ENCODE data around the gene ENTHD1.

The ENTHD1 gene

DNA sequence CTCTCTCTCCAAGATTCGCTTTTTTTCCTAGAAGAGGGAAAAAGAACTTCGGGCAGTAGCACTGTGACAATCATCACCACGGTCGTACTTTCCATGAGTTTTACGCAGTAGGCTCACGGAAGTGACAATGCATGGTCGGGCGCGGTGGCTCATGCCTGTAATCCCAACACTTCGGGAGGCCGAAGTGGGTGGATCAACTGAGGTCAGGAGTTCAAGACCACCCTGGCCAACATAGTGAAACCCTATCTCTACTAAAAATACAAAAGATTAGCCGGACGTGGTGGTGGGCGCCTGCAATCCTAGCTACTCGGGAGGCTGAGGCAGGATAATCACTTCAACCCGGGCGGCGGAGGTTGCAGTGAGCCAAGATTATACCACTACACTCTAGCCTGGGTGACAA, 30.7 kb upstream of the ENTHD1 start:
- no peak for DNase-seq (ENCODE audit: low spot score)
- TF ChIP-seq, protein P1, sequence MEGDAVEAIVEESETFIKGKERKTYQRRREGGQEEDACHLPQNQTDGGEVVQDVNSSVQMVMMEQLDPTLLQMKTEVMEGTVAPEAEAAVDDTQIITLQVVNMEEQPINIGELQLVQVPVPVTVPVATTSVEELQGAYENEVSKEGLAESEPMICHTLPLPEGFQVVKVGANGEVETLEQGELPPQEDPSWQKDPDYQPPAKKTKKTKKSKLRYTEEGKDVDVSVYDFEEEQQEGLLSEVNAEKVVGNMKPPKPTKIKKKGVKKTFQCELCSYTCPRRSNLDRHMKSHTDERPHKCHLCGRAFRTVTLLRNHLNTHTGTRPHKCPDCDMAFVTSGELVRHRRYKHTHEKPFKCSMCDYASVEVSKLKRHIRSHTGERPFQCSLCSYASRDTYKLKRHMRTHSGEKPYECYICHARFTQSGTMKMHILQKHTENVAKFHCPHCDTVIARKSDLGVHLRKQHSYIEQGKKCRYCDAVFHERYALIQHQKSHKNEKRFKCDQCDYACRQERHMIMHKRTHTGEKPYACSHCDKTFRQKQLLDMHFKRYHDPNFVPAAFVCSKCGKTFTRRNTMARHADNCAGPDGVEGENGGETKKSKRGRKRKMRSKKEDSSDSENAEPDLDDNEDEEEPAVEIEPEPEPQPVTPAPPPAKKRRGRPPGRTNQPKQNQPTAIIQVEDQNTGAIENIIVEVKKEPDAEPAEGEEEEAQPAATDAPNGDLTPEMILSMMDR (IDR thresholded peaks at IDR 0.05; ENCODE audit: extremely low read depth, missing control alignments) = no peak

DNA sequence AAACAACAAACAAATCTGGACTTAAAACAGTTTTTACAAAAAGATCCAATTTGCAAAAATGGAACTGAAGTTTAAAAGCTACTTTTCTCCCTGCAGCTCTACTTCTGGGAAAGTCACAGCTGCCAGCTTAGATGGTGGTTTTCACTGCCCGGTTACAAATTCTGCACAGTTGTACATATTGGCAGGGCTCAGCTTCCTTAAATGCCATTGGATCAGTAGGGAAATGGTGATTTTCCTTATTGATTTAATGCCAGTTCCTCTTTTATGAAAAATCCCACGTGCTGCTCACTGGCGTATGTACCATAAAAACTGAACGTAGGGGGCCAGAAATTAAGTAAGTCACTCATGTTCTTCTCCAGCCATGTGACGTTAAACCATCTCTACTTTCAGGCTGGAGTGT, 30.1 kb upstream of the ENTHD1 start:
- TF ChIP-seq, protein P1 (IDR thresholded peaks at IDR 0.05; ENCODE audit: extremely low read depth, missing control alignments) = no peak
- no peak for DNase-seq (ENCODE audit: low spot score)

DNA sequence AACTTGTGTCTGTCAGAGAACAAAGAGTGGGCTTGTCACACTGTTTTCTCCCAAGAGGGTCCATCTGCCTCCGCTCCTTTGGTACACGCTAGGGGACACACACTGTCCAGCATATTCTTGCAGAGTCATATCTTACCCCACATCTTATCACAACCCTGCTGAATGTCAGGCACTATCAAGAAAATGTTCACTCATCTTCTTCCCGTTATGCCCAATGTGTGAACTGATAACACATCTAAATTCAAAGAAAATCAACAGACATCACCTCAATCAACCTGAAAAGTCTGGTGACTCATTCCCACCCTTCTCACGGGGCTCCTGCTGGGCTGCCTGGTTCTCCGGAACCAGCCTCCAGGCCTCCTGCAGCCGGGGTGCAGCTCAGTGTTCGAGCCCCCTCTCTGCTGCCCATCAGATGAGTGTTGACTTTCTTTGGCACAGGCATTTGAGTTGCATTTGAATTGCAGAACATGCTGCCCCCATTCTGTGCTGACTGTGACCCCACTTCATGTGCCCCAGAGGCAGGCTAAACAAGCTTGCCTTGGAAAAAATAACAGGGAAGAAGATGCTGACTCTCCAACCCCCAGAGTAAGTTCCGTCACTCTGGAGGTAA, 26.7 kb upstream of the ENTHD1 start:
- no peak for DNase-seq (ENCODE audit: low spot score)
- TF ChIP-seq, protein P1 (IDR thresholded peaks at IDR 0.05; ENCODE audit: extremely low read depth, missing control alignments) = no peak

DNA sequence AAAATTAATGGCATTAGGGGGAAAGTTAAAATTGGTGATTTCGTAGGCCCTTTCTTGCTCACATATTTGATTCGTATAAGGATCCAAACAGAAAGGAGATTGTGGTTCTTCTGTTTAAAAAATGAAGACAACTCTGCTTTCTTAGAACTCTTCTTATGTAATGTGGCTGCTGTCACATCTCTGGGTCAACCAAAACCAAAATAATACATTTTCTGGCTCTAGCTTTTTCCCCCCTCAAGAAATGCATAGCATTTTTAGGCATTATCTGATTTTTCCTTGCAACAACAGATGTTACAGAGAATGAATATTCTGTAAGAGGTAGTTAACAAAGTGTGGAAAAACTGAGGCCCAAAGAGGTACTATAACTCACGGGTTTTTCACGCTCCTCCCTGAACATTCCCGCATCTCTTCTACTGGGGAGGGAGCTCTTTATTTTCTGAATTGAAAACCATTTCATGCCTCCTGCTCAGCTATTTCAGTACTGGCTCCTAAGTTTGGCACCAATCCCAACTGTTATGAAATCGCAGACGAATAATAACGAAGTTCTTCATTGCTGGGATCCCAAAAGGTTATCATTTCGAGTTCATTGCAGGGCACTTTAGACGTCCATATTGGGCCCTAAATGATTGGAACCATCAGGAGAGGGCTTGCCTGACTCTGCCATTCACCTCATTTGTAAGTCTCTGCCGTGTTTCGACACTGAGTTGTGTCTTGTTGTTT, 24.4 kb upstream of the ENTHD1 start:
- TF ChIP-seq, protein P1 (IDR thresholded peaks at IDR 0.05; ENCODE audit: extremely low read depth, missing control alignments) = no peak
- no peak for DNase-seq (ENCODE audit: low spot score)

DNA sequence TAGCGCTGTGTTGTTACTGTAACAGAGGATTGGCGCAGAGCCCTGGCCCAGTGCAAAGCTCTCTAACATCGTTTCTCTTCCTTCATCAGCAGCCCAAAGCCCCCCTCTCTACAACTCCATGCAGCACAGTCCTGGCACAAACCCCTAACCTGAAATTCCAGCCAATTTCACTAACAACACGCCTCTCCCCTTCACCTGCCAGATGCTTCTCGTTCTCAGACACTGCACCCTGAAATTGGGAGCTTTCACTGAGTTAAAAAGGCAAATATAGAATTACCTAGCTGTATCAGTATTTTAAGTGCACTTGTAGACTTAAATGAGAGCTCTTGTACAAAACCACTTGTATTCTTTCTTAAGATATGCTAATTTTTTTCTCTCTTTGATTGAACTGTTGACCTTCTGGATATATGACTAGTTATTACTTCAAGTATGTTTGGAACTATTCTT, 23.7 kb upstream of the ENTHD1 start:
- TF ChIP-seq, protein P1 (IDR thresholded peaks at IDR 0.05; ENCODE audit: extremely low read depth, missing control alignments) = no peak
- DNase-seq (ENCODE audit: low spot score) = no peak

DNA sequence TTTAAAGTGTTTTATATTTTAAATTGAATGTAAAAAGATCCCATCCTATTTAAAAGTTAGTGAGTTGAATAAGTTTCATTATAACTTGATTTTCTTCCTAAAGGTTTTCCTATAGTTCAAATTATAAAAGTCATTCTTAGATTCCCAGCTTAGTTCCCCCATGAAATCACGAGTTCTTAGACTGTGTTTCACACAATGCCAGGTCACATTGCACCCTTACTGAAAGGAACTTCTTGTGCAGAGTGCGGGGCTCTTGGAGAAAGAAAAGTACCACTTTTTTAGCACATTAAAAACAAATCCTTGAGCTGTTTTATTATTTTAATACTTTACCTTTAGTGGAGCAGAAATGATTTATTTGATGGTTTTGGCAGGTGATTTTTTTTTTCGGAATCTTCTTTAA, 22.9 kb upstream of the ENTHD1 start:
- TF ChIP-seq, protein P1 (IDR thresholded peaks at IDR 0.05; ENCODE audit: extremely low read depth, missing control alignments) = no peak
- no peak for DNase-seq (ENCODE audit: low spot score)

DNA sequence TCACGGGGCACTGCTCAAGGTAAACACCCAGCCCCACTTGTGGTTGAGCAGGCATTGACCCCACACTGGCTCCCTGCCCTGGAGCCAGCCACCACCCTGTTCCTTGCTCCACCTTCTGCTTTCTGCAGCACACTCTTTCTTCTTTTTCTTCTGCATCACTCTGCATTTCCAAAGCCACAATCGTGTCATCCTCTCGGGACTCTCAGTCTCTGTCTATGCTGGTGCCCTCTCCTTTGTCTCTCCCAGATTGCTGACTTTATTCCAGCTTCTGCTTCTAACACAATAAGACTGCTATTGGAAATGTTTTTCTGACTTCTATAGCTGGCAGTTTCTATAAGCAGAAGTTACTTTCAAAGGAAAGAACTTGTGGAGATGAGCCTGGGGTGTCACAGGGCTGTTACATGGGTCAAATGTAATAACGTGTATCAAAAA, 21.8 kb upstream of the ENTHD1 start:
- TF ChIP-seq, protein P1 (IDR thresholded peaks at IDR 0.05; ENCODE audit: extremely low read depth, missing control alignments) = no peak
- DNase-seq (ENCODE audit: low spot score) = no peak
